ENCODE data around the gene NRCAM. TPM values are rescaled to one million over a fixed set of nuclear protein-coding genes. Genes with fewer than 3 reads are reported as not detected.

The NRCAM gene
- total and polyA plus RNA-seq, 2 of the 8 experiments (the other 6 are each of a cell fraction or from before 2014, with no cell fraction given): 2.7 to 3.8 TPM

DNA sequence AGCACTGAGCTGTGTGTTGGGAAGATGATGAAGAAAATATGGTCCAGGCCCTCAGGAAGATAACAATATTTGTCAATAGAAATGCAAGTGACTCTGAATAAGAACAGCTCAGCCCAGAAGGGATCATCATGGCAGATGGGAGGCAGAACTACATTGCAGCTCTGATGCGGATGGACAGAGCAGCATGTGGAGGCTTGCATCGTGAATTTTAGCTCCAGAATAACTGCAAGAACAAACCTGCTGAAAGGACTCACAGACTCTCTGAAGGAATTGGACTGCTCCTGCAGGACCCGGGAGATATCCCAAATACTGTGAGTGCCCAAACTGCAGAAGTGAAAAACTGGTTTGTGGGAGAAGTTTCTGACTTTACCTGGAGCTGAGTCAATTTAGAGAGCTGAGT lies 245.4 kb downstream of the NRCAM start:
- ChIA-PET CTCF (ENCODE audit: partially characterized antibody) (interaction anchor here (0.8 to 1.5 kb wide), 2 partner anchors 12 to 13 kb away, joined by 4 read pairs; no protein-coding TSS in a partner anchor), POLR2A (ENCODE audit: partially characterized antibody) (no interaction called here)
- Histone ChIP-seq H2BK12ac (ENCODE audit: low read depth, low read length) (no peak overlapping the region), H3K4me2 (ENCODE audit: insufficient read depth in 1 of 2, low read depth in 2 of 2, low read length in 2 of 2) (no peak overlapping the region), H2BK15ac (ENCODE audit: low read length) (no peak overlapping the region), H4K5ac (ENCODE audit: insufficient read length, low read depth, low read length) (no peak overlapping the region), H3K4me1 (replicated peaks in 1 of 4; ENCODE audit: control insufficient read depth in 3 of 4, insufficient read depth in 4 of 4, low read length in 3 of 4) (no peaks in the 10 kb centered on the region), H4K91ac (replicated peaks; ENCODE audit: insufficient read length, low read length) (no peak overlapping the region), H3K14ac (ENCODE audit: insufficient read length) (no peak overlapping the region), H4K8ac (ENCODE audit: extremely low read depth, insufficient read depth, low read length) (no peak overlapping the region), H2AFZ (ENCODE audit: low read length) (no peak overlapping the region), H3K9ac (replicated peaks in 1 of 4; ENCODE audit: extremely low read depth in 1 of 4, low read depth in 3 of 4, low read length in 3 of 4) (no peak overlapping the region), H3K27me3 (replicated peaks in 1 of 4; ENCODE audit: control insufficient read depth in 3 of 4, extremely low read depth in 1 of 4, insufficient read depth in 3 of 4, low read length in 3 of 4) (no peaks in the 10 kb centered on the region), H3K56ac (replicated peaks; ENCODE audit: insufficient read length, low read depth, low read length) (no peak overlapping the region), H3K23ac (ENCODE audit: insufficient read length) (no peak overlapping the region), H3K23me2 (ENCODE audit: low read depth, low read length) (no peaks in the 10 kb centered on the region), H2BK5ac (ENCODE audit: low read depth, low read length) (no peak overlapping the region), H3K4me3 (ENCODE audit: extremely low read depth in 1 of 4, insufficient read depth in 2 of 4, low read depth in 3 of 4, low read length in 4 of 4) (no peak overlapping the region), H3K79me2 (ENCODE audit: control insufficient read depth in 1 of 2, insufficient read depth in 2 of 2, low read length in 2 of 2) (no peaks in the 10 kb centered on the region), H2AK5ac (ENCODE audit: low read depth, low read length) (no peak overlapping the region), H3K4ac (replicated peaks; ENCODE audit: insufficient read length, low read depth, low read length) (no peak overlapping the region), H2BK120ac (replicated peaks; ENCODE audit: low read depth, low read length) (no peak overlapping the region), H3K36me3 (ENCODE audit: control insufficient read depth in 2 of 4, insufficient read depth in 4 of 4, low read length in 3 of 4) (no peaks in the 10 kb centered on the region), H3K18ac (ENCODE audit: extremely low read depth, low read length) (no peak overlapping the region), H2BK20ac (ENCODE audit: low read length) (no peak overlapping the region), H3K79me1 (ENCODE audit: low read depth, low read length) (no peaks in the 10 kb centered on the region), H4K20me1 (replicated peaks in 1 of 2; ENCODE audit: control insufficient read depth in 1 of 2, insufficient read depth in 2 of 2, low read length in 2 of 2) (no peaks in the 10 kb centered on the region), H3K27ac (ENCODE audit: low read depth, low read length) (no peak overlapping the region), H3K9me3 (ENCODE audit: insufficient read depth in 2 of 2, low read depth in 1 of 2, low read length in 1 of 2) (peaks cover 0 to 4% of the 10 kb centered on the region in 2 experiments; a peak in 2 of 4 replicates)
- DNase-seq (ENCODE audit: low read depth in 1 of 2, low spot score in 2 of 2) (no peak), FAIRE-seq (no peak)
- 92% methylated on average over 3 of the region's 3 CpGs; no CpG with 5 or more reads in 1 of the 2 experiments for WGBS, 2 experiments (ENCODE audit: extremely low coverage in 1 of 2, insufficient coverage in 1 of 2, insufficient read length in 1 of 2, insufficient replicate concordance in 2 of 2, low coverage in 1 of 2, low lambda C conversion rate in 2 of 2, missing lambda C conversion rate in 1 of 2)
- no peak for TF ChIP-seq BCL11A (IDR thresholded peaks at IDR 0.05; ENCODE audit: low read depth in 2 of 2, low read length in 2 of 2)
- TF ChIP-seq RNF2 (IDR thresholded peaks at IDR 0.05; ENCODE audit: borderline replicate concordance, low read depth, low read length, missing control alignments, poor library complexity, severe bottlenecking): no peak
- no peak for TF ChIP-seq GABPA (IDR thresholded peaks at IDR 0.05; ENCODE audit: borderline replicate concordance, insufficient read depth, low read length)
- TF ChIP-seq, protein P1, sequence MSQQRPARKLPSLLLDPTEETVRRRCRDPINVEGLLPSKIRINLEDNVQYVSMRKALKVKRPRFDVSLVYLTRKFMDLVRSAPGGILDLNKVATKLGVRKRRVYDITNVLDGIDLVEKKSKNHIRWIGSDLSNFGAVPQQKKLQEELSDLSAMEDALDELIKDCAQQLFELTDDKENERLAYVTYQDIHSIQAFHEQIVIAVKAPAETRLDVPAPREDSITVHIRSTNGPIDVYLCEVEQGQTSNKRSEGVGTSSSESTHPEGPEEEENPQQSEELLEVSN (IDR thresholded peaks at IDR 0.05): no peak
- no peak for TF ChIP-seq TBP (IDR thresholded peaks at IDR 0.05; ENCODE audit: low read depth, low read length)
- TF ChIP-seq CHD2 (IDR thresholded peaks at IDR 0.05; ENCODE audit: low read length): no peak
- TF ChIP-seq TEAD4 (IDR thresholded peaks at IDR 0.05; ENCODE audit: low read depth, low read length): no peak
- TF ChIP-seq SAP30 (IDR thresholded peaks at IDR 0.05; ENCODE audit: insufficient read depth, insufficient replicate concordance, low read length): no peak
- TF ChIP-seq HDAC2 (IDR thresholded peaks at IDR 0.05; ENCODE audit: borderline replicate concordance in 1 of 2, low read depth in 2 of 2, low read length in 2 of 2): no peak
- TF ChIP-seq, protein P2, sequence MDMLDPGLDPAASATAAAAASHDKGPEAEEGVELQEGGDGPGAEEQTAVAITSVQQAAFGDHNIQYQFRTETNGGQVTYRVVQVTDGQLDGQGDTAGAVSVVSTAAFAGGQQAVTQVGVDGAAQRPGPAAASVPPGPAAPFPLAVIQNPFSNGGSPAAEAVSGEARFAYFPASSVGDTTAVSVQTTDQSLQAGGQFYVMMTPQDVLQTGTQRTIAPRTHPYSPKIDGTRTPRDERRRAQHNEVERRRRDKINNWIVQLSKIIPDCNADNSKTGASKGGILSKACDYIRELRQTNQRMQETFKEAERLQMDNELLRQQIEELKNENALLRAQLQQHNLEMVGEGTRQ (IDR thresholded peaks at IDR 0.05; ENCODE audit: low read length): no peak
- no peak for TF ChIP-seq CTBP2 (IDR thresholded peaks at IDR 0.05; ENCODE audit: borderline replicate concordance, insufficient read depth, insufficient read length, low read length)
- TF ChIP-seq POLR2A (IDR thresholded peaks at IDR 0.05; ENCODE audit: control extremely low read depth in 1 of 2, low read depth in 2 of 2, low read length in 2 of 2): no peak

All from H1 (cell line).